IMR-90 (cell line): ENCODE data around the gene GRID1. TPM values are rescaled to one million over a fixed set of nuclear protein-coding genes. Genes with fewer than 3 reads are reported as not detected.

Experiments used
- ATAC-seq: fragments of 200-7000 bp; cut with Tn5 transposase; 2 replicates; pipeline ENCODE4 v1.9.1; 2020; ENCODE audit warnings: low read depth, mild to moderate bottlenecking, moderate library complexity
- BruUV-seq: library from RNA; stranded (reverse); fragments of 400-500 nt; replicated peaks from 2 replicates; lab custom pipeline; 2021; lab: Mats Ljungman, UMichigan
- CTCF ChIA-PET: fragments of 300-600 bp; formaldehyde crosslinking; extraction: SDS; loops from one replicate; lab custom pipeline; 2021; ENCODE audit warnings: antibody characterized with exemption; lab: Yijun Ruan, JAX
- POLR2A ChIA-PET: fragments of 300-600 bp; sonication (Branson Sonifier 250); formaldehyde crosslinking; loops from one replicate; lab custom pipeline; 2022; ENCODE audit warnings: antibody characterized with exemption; ENCODE audit not compliant: unreplicated experiment; lab: Charles Lee
- DNase-seq: peaks from one replicate; pipeline ENCODE4 v3.0.0; 2013
- H2AFZ ChIP-seq: replicated peaks from 2 replicates; pipeline ENCODE3; 2013; ENCODE audit warnings: low read length, mild to moderate bottlenecking; ENCODE audit not compliant: poor library complexity
- H2AK5ac ChIP-seq: 2 replicates; pipeline ENCODE4 v1.6.1; 2013; ENCODE audit warnings: low read depth, low read length, inconsistent platforms
- H2AK9ac ChIP-seq: replicated peaks from 2 replicates; pipeline ENCODE3; 2013; ENCODE audit warnings: mild to moderate bottlenecking, low read depth, low read length, moderate library complexity; ENCODE audit not compliant: poor library complexity
- H2BK120ac ChIP-seq: 2 replicates; pipeline ENCODE4 v1.6.1; 2013; ENCODE audit warnings: low read depth, low read length, inconsistent platforms
- H2BK15ac ChIP-seq: 3 replicates; pipeline ENCODE4 v1.6.1; 2013; ENCODE audit warnings: low read depth, low read length, inconsistent platforms
- H2BK20ac ChIP-seq: 2 replicates; pipeline ENCODE4 v1.6.1; 2013; ENCODE audit warnings: low read depth, mild to moderate bottlenecking, inconsistent platforms, low read length, moderate library complexity
- H2BK5ac ChIP-seq: 2 replicates; pipeline ENCODE4 v1.6.1; 2013; ENCODE audit warnings: mild to moderate bottlenecking, low read depth, low read length, inconsistent platforms; ENCODE audit not compliant: poor library complexity, severe bottlenecking
- H3K14ac ChIP-seq: replicated peaks from 2 replicates; pipeline ENCODE4 v1.6.1; 2013; ENCODE audit warnings: low read depth, low read length, inconsistent platforms
- H3K18ac ChIP-seq: 2 replicates; pipeline ENCODE4 v1.6.1; 2013; ENCODE audit warnings: low read depth, low read length, control low read depth
- H3K23ac ChIP-seq: 2 replicates; pipeline ENCODE4 v1.6.1; 2013; ENCODE audit warnings: low read depth, low read length, inconsistent platforms
- H3K27ac ChIP-seq: 2 replicates; pipeline ENCODE4 v1.5.1; 2013; ENCODE audit warnings: mild to moderate bottlenecking, control low read depth, low read length; ENCODE audit not compliant: insufficient read depth
- H3K27me3 ChIP-seq: 2 replicates; pipeline ENCODE4 v1.6.1; 2013; ENCODE audit warnings: low read length; ENCODE audit not compliant: control insufficient read depth, insufficient read depth
- H3K36me3 ChIP-seq: 2 replicates; pipeline ENCODE4 v1.6.1; 2013; ENCODE audit warnings: low read length, mixed read lengths; ENCODE audit not compliant: control insufficient read depth, insufficient read depth
- H3K4ac ChIP-seq: 2 replicates; pipeline ENCODE4 v1.6.1; 2013; ENCODE audit warnings: low read depth, low read length, inconsistent platforms
- H3K4me1 ChIP-seq: 2 replicates; pipeline ENCODE4 v1.6.1; 2013; ENCODE audit warnings: low read length, mixed read lengths; ENCODE audit not compliant: control insufficient read depth, insufficient read depth
- H3K4me2 ChIP-seq: 2 replicates; pipeline ENCODE4 v1.6.1; 2013; ENCODE audit warnings: low read depth, mild to moderate bottlenecking, control low read depth, low read length, moderate library complexity
- H3K4me3 ChIP-seq: 2 replicates; pipeline ENCODE4 v1.5.1; 2013; ENCODE audit warnings: low read depth, mild to moderate bottlenecking, control low read depth, low read length, moderate library complexity; ENCODE audit not compliant: insufficient read depth
- H3K56ac ChIP-seq: 2 replicates; pipeline ENCODE4 v1.6.1; 2013; ENCODE audit warnings: low read length, inconsistent platforms; ENCODE audit not compliant: insufficient read depth; ENCODE audit errors: extremely low read depth
- H3K79me1 ChIP-seq, 2 experiments: 2 replicates each; pipeline ENCODE4 v1.6.1; 2013; ENCODE audit warnings: low read length in 2 of 2, inconsistent platforms in 1 of 2, low read depth in 1 of 2
- H3K9ac ChIP-seq: 2 replicates; pipeline ENCODE4 v1.6.1; 2013; ENCODE audit warnings: low read depth, low read length, control low read depth
- H3K9me1 ChIP-seq: 2 replicates; pipeline ENCODE4 v1.6.1; 2013; ENCODE audit warnings: low read length, inconsistent platforms; ENCODE audit not compliant: insufficient read depth
- H3K9me3 ChIP-seq: 2 replicates; pipeline ENCODE4 v1.6.1; 2013; ENCODE audit warnings: low read length; ENCODE audit not compliant: control insufficient read depth, insufficient read depth
- H4K20me1 ChIP-seq: 2 replicates; pipeline ENCODE4 v1.6.1; 2013; ENCODE audit warnings: low read length, inconsistent platforms; ENCODE audit not compliant: insufficient read depth
- H4K5ac ChIP-seq: 2 replicates; pipeline ENCODE4 v1.6.1; 2013; ENCODE audit warnings: mild to moderate bottlenecking, low read depth, low read length, control low read depth
- H4K8ac ChIP-seq, 2 experiments: 2 replicates each; pipeline ENCODE4 v1.6.1; 2013; ENCODE audit warnings: low read depth in 2 of 2, low read length in 2 of 2, control low read depth in 1 of 2, inconsistent platforms in 1 of 2
- H4K91ac ChIP-seq: 2 replicates; pipeline ENCODE4 v1.6.1; 2013; ENCODE audit warnings: low read depth, low read length, inconsistent platforms; ENCODE audit not compliant: insufficient read depth
- BHLHE40 ChIP-seq: fragments of 150-350 bp; IDR thresholded peaks from 2 replicates; pipeline ENCODE4 v1.6.1; 2016; ENCODE audit warnings: mild to moderate bottlenecking, low read depth, low read length
- CEBPB ChIP-seq: IDR thresholded peaks from 2 replicates; pipeline ENCODE4 v1.6.1; 2012; ENCODE audit warnings: low read depth, low read length, improper control_type of control experiment
- CHD1 ChIP-seq: IDR thresholded peaks from 2 replicates; pipeline ENCODE4 v1.6.1; 2012; ENCODE audit warnings: low read depth, low read length, improper control_type of control experiment
- FOS ChIP-seq: fragments of 150-350 bp; IDR thresholded peaks from 2 replicates; pipeline ENCODE4 v1.6.1; 2016; ENCODE audit warnings: low read depth, low read length
- MAFK ChIP-seq: IDR thresholded peaks from 2 replicates; pipeline ENCODE4 v1.6.1; 2012; ENCODE audit warnings: low read depth, low read length, improper control_type of control experiment
- MAZ ChIP-seq: IDR thresholded peaks from 2 replicates; pipeline ENCODE4 v1.6.1; 2012; ENCODE audit warnings: low read depth, mild to moderate bottlenecking, low read length, improper control_type of control experiment, moderate library complexity, borderline replicate concordance
- MXI1 ChIP-seq: IDR thresholded peaks from 2 replicates; pipeline ENCODE4 v1.6.1; 2012; ENCODE audit warnings: low read depth, mild to moderate bottlenecking, low read length, moderate library complexity, borderline replicate concordance
- NFE2L2 ChIP-seq: fragments of 150-350 bp; IDR thresholded peaks from 2 replicates; pipeline ENCODE4 v1.6.1; 2016; ENCODE audit warnings: low read depth, mild to moderate bottlenecking, low read length
- POLR2A ChIP-seq: IDR thresholded peaks from 2 replicates; pipeline ENCODE4 v1.6.1; 2012; ENCODE audit warnings: mild to moderate bottlenecking, low read depth, low read length
- RAD21 ChIP-seq: IDR thresholded peaks from 2 replicates; pipeline ENCODE4 v1.6.1; 2012; ENCODE audit warnings: low read length, improper control_type of control experiment
- RCOR1 ChIP-seq: IDR thresholded peaks from 2 replicates; pipeline ENCODE4 v1.6.1; 2012; ENCODE audit warnings: mild to moderate bottlenecking, low read length, improper control_type of control experiment; ENCODE audit not compliant: insufficient replicate concordance
- RFX5 ChIP-seq: IDR thresholded peaks from 2 replicates; pipeline ENCODE4 v1.8.0; 2012; ENCODE audit warnings: low read depth, mild to moderate bottlenecking, low read length, moderate library complexity
- SMC3 ChIP-seq: fragments of 150-350 bp; IDR thresholded peaks from 2 replicates; pipeline ENCODE4 v1.6.1; 2016; ENCODE audit warnings: low read depth, mild to moderate bottlenecking, antibody characterized with exemption, low read length, moderate library complexity
- WGBS, 2 experiments: methylation state at CpG; one replicate each; pipeline versions ENCODE4 v1.1.5 to v1.1.7; 2013; ENCODE audit warnings: missing lambda C conversion rate in 2 of 2; ENCODE audit not compliant: insufficient read length in 1 of 2; ENCODE audit errors: extremely low coverage in 2 of 2; 5-methylcytosine and 5-hydroxymethylcytosine counted together
- dilution Hi-C: fragments of 300-500 bp; cut with HindIII; formaldehyde crosslinking; loops from one replicate; pipeline ENCODE4 v1.14.3; 2018; ENCODE audit warnings: low sequenced_read_pairs; ENCODE audit not compliant: unreplicated experiment
- in situ Hi-C: fragments of 300-500 bp; cut with MboI; formaldehyde crosslinking; loops from 3 replicates; pipeline ENCODE4 v1.14.3; 2019; ENCODE audit warnings: low sequenced_read_pairs, inconsistent platforms, mixed read lengths
- intact Hi-C: fragments of 100-400 bp; cut with micrococcal nuclease; formaldehyde crosslinking; loops from 2 replicates; pipeline ENCODE4 v1.10.0; 2022
- polyA plus RNA-seq, 3 experiments: library from polyadenylated mRNA; depleted of rRNA; stranded (reverse); fragments of >200 nt; gene quantifications; 2 replicates each; pipeline ENCODE4 v1.2.3, GENCODE V29; 2012; ENCODE audit warnings: low replicate concordance in 1 of 3
- total RNA-seq: library from RNA; depleted of rRNA; stranded (reverse); fragments of >200 nt; gene quantifications from 2 replicates; pipeline ENCODE4 v1.2.3, GENCODE V29; 2012
- TF ChIP-seq, protein P1 (sequence below): fragments of 150-350 bp; IDR thresholded peaks from 2 replicates; pipeline ENCODE4 v1.6.1; 2017; ENCODE audit warnings: mild to moderate bottlenecking, antibody characterized with exemption, low read length, low read depth
- TF ChIP-seq, protein P2 (sequence below): conservative IDR thresholded peaks from 2 replicates; pipeline ENCODE4 v1.5.1; 2012; ENCODE audit warnings: mild to moderate bottlenecking, low read depth, low read length, improper control_type of control experiment
- TF ChIP-seq, protein P3 (sequence below): fragments of 150-350 bp; IDR thresholded peaks from 2 replicates; pipeline ENCODE4 v1.6.1; 2016; ENCODE audit warnings: low read depth, mild to moderate bottlenecking, low read length, moderate library complexity, borderline replicate concordance

The GRID1 gene
- total and polyA plus RNA-seq, 2 of the 4 experiments (the other 2 are of a cell fraction) = not detected

DNA sequence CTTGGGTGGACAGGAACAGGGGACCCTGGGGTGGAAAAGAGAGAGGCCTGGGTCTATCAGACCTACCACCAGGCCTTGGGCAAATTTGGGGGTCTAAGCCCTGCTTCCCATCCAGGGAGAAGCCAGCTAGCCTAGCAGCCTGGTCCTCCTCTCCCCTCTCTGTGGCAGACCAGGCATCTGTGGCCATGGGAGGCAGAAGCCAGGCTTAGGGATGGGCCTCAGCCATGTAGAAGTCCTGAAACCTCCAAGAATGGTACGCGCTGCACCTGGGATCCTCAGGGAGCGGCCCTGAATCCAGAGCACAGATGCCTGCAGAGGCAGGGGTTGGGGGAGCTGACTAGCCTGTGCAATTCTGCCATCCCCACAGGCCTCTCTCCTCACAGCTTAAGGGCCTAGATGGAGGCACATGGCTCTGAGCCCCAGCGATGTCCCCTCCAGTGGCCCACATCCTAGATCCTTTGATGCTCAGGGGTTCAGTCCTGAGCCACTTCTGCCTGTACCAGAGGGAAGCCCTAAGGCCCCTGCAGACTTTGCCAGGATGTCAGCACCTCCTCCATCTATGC lies 21.2 kb downstream of the GRID1 start:
- Histone ChIP-seq H3K27ac (no peak overlapping the region), H4K8ac (no peak overlapping the region), H3K4ac (no peak overlapping the region), H3K9me1 (no peaks in the 10 kb centered on the region), H3K36me3 (no peaks in the 10 kb centered on the region), H4K20me1 (no peaks in the 10 kb centered on the region), H3K18ac (no peak overlapping the region), H3K23ac (no peak overlapping the region), H2BK20ac (no peak overlapping the region), H2AFZ (no peak overlapping the region), H3K4me3 (no peak overlapping the region), H2BK120ac (no peak overlapping the region), H3K27me3 (peaks cover 25% of the 10 kb centered on the region), H3K9ac (no peak overlapping the region), H3K79me1 (no peaks in the 10 kb centered on the region), H3K56ac (no peak overlapping the region), H2BK15ac (no peak overlapping the region), H3K14ac (no peak overlapping the region), H3K4me1 (no peaks in the 10 kb centered on the region), H3K9me3 (no peaks in the 10 kb centered on the region), H3K4me2 (no peak overlapping the region), H2AK9ac (no peak overlapping the region), H4K91ac (no peak overlapping the region), H2BK5ac (no peak overlapping the region), H4K5ac (no peak overlapping the region), H2AK5ac (no peak overlapping the region)
- ChIA-PET POLR2A (no interaction called here), CTCF (no interaction called here)
- BruUV-seq = no TSS peak
- TF ChIP-seq, protein P1, sequence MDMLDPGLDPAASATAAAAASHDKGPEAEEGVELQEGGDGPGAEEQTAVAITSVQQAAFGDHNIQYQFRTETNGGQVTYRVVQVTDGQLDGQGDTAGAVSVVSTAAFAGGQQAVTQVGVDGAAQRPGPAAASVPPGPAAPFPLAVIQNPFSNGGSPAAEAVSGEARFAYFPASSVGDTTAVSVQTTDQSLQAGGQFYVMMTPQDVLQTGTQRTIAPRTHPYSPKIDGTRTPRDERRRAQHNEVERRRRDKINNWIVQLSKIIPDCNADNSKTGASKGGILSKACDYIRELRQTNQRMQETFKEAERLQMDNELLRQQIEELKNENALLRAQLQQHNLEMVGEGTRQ = no peak
- TF ChIP-seq, protein P2, sequence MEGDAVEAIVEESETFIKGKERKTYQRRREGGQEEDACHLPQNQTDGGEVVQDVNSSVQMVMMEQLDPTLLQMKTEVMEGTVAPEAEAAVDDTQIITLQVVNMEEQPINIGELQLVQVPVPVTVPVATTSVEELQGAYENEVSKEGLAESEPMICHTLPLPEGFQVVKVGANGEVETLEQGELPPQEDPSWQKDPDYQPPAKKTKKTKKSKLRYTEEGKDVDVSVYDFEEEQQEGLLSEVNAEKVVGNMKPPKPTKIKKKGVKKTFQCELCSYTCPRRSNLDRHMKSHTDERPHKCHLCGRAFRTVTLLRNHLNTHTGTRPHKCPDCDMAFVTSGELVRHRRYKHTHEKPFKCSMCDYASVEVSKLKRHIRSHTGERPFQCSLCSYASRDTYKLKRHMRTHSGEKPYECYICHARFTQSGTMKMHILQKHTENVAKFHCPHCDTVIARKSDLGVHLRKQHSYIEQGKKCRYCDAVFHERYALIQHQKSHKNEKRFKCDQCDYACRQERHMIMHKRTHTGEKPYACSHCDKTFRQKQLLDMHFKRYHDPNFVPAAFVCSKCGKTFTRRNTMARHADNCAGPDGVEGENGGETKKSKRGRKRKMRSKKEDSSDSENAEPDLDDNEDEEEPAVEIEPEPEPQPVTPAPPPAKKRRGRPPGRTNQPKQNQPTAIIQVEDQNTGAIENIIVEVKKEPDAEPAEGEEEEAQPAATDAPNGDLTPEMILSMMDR = no peak
- no peak for TF ChIP-seq CEBPB
- TF ChIP-seq MAFK = no peak
- TF ChIP-seq CHD1 = no peak
- no peak for TF ChIP-seq RFX5
- TF ChIP-seq RCOR1 = no peak
- TF ChIP-seq NFE2L2 = no peak
- TF ChIP-seq BHLHE40 = no peak
- TF ChIP-seq, protein P3, sequence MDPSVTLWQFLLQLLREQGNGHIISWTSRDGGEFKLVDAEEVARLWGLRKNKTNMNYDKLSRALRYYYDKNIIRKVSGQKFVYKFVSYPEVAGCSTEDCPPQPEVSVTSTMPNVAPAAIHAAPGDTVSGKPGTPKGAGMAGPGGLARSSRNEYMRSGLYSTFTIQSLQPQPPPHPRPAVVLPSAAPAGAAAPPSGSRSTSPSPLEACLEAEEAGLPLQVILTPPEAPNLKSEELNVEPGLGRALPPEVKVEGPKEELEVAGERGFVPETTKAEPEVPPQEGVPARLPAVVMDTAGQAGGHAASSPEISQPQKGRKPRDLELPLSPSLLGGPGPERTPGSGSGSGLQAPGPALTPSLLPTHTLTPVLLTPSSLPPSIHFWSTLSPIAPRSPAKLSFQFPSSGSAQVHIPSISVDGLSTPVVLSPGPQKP = no peak
- no peak for TF ChIP-seq FOS
- no peak for TF ChIP-seq RAD21
- no peak for TF ChIP-seq MXI1
- TF ChIP-seq SMC3 = no peak
- no peak for TF ChIP-seq POLR2A
- no peak for TF ChIP-seq MAZ
- DNase-seq (no peak), ATAC-seq (no peak)
- in situ Hi-C loops (no loop called here), dilution Hi-C loops (no loop called here), intact Hi-C loops (no loop called here)
- WGBS, 2 experiments = no CpG with 5 or more reads among the region's 4 CpGs
